Kidney (tissue), 14 donors: Measurements from ENCODE around the gene NBEAL2. TPM values are rescaled to one million over a fixed set of nuclear protein-coding genes. Genes with fewer than 3 reads are reported as not detected.

ENCODE experiments used
- DNase-seq, 5 donors: peaks; one replicate each; pipeline ENCODE4 v3.0.0-alpha.2; 2013 to 2020
- FAIRE-seq: peaks from 2 replicates; lab custom pipeline; 2012; peaks lifted over from hg19 to GRCh38; lab: Jason Lieb, UNC
- H3K27ac ChIP-seq, 2 donors: one replicate each; pipeline ENCODE4 v1.7.0; 2013; ENCODE audit warnings: low read depth in 2 of 2, low read length in 2 of 2, inconsistent platforms in 1 of 2
- H3K27me3 ChIP-seq: one replicate; pipeline ENCODE4 v1.7.1; 2013; ENCODE audit warnings: low read length, inconsistent platforms; ENCODE audit not compliant: control insufficient read depth, insufficient read depth
- H3K36me3 ChIP-seq, 3 donors: one replicate each; pipeline versions ENCODE4 v1.7.0 to v1.7.1; 2013; ENCODE audit warnings: low read length in 3 of 3, control low read depth in 1 of 3, inconsistent platforms in 1 of 3; ENCODE audit not compliant: insufficient read depth in 3 of 3, control insufficient read depth in 2 of 3
- H3K4me1 ChIP-seq, 3 donors: one replicate each; pipeline versions ENCODE4 v1.7.0 to v1.7.1; 2013; ENCODE audit warnings: low read length in 3 of 3, inconsistent platforms in 1 of 3, low read depth in 1 of 3; ENCODE audit not compliant: control insufficient read depth in 2 of 3, insufficient read depth in 2 of 3
- H3K4me3 ChIP-seq, 3 donors: one replicate each; pipeline versions ENCODE4 v1.7.0 to v1.8.1; 2013; ENCODE audit warnings: low read length in 3 of 3, control low read depth in 1 of 3, inconsistent platforms in 1 of 3
- H3K9ac ChIP-seq, 3 donors: one replicate each; pipeline versions ENCODE4 v1.7.0 to v1.7.1; 2013; ENCODE audit warnings: low read length in 3 of 3, control low read depth in 1 of 3, inconsistent platforms in 1 of 3
- H3K9me3 ChIP-seq, 3 donors: one replicate each; pipeline versions ENCODE4 v1.7.0 to v1.7.1; 2013; ENCODE audit warnings: low read length in 3 of 3, control low read depth in 1 of 3, inconsistent platforms in 1 of 3; ENCODE audit not compliant: control insufficient read depth in 2 of 3, insufficient read depth in 1 of 3
- CTCF ChIP-seq: IDR thresholded peaks from 3 replicates; pipeline ENCODE4 v1.5.1; 2012; ENCODE audit warnings: mild to moderate bottlenecking, moderate library complexity, borderline replicate concordance; ENCODE audit not compliant: insufficient read depth; ENCODE audit errors: extremely low read depth
- intact Hi-C: fragments of 100-400 bp; cut with DNase I; formaldehyde crosslinking; loops from one replicate; pipeline ENCODE4 v1.11.1; 2022
- polyA plus RNA-seq: library from polyadenylated mRNA; stranded (reverse); fragments of 350-450 nt; fragmentation: Illumina TruSeq; extraction: RNeasy Lipid Tissue Mini Kit (QIAGEN cat#74804); gene quantifications from one replicate; pipeline ENCODE4 v1.2.3, GENCODE V29; 2014; ENCODE audit warnings: low read depth, low replicate concordance; ENCODE audit not compliant: insufficient read depth
- total RNA-seq: library from RNA; stranded (reverse); fragmentation: NEBNext Ultra II Directional; extraction: Animal tissue kit (Norgen Biotek cat#: 25700); gene quantifications from one replicate; pipeline ENCODE4 v1.2.1, GENCODE V29; 2021
- donor health status: control.
- donor health status: control.
- donor health status: control.
- donor health status: control.
- donor health status: control.
- donor health status: DM: yes; HTN: yes; CAD: no.
- donor health status: Normal renal cell carcinoma (clear cell type).

The NBEAL2 gene
- total and polyA plus RNA-seq, 2 donors from 2014 or later: 25.7 to 82.8 TPM

GRCh38 chr3:47015151-47015550, 35.7 kb downstream of the NBEAL2 start:
- TF ChIP-seq CTCF: no peak
- intact Hi-C loops: no loop called here
- no peak for FAIRE-seq

GRCh38 chr3:47016086-47016933, 36.8 kb downstream of the NBEAL2 start:
- DNase-seq: peak in 1 of 5 donors; percentile 26
- H3K4me3 ChIP-seq: no peak overlapping the region
- no peaks in the 10 kb centered on the region for H3K27me3 ChIP-seq
- H3K9ac ChIP-seq: no peak overlapping the region
- no peaks in the 10 kb centered on the region for H3K9me3 ChIP-seq
- intact Hi-C loops: no loop called here
- H3K36me3 ChIP-seq: peaks cover 7 to 29% (median 21%) of the 10 kb centered on the region in 3 donors
- H3K4me1 ChIP-seq: peaks cover 0 to 4% (median 0%) of the 10 kb centered on the region in 3 donors
- peak overlapping the region in 1 of 2 donors; percentile 11 for H3K27ac ChIP-seq
- TF ChIP-seq CTCF: no peak
- no peak for FAIRE-seq

More at GRCh38 chr3:47015151-47015550, 35.7 kb downstream of the NBEAL2 start:
- DNase-seq: peak in 1 of 5 donors; percentile 10
- Histone ChIP-seq H3K27ac (no peak overlapping the region), H3K27me3 (no peaks in the 10 kb centered on the region), H3K4me3 (no peak overlapping the region), H3K36me3 (peaks cover 7 to 29% (median 21%) of the 10 kb centered on the region in 3 donors), H3K9me3 (no peaks in the 10 kb centered on the region), H3K9ac (no peak overlapping the region), H3K4me1 (peaks cover 0 to 5% (median 0%) of the 10 kb centered on the region in 3 donors)

GRCh38 chr3:47016934-47017435, 37.5 kb downstream of the NBEAL2 start:
- TF ChIP-seq CTCF: no peak
- Histone ChIP-seq H3K9ac (no peak overlapping the region), H3K4me3 (no peak overlapping the region), H3K9me3 (no peaks in the 10 kb centered on the region), H3K36me3 (peaks cover 7 to 29% (median 21%) of the 10 kb centered on the region in 3 donors), H3K4me1 (peaks cover 0 to 4% (median 0%) of the 10 kb centered on the region in 3 donors), H3K27me3 (no peaks in the 10 kb centered on the region), H3K27ac (peak overlapping the region in 1 of 2 donors; percentile 11)
- DNase-seq (no peak), FAIRE-seq (no peak)
- intact Hi-C loops: no loop called here
